NCI-H510A (cell line): Measurements from ENCODE around the gene EIF2A.
"Not testable (repeated sequence)": the region's sequence is repeated elsewhere in the genome, so short reads cannot be mapped to it uniquely, and the experiment has no call there.

ENCODE experiments used
- DNase-seq: peaks from one replicate; lab custom pipeline; 2025; lab: John Stamatoyannopoulos, UW

Gene EIF2A

GRCh38 chr3:150546226-150547044, at the start of gene EIF2A, which contains the start of gene SERP1:
Gene EIF2A (plus strand): TSS chr3:150546787. CDS start chr3:150546803, 16 bp downstream.
Gene SERP1 (minus strand): TSS chr3:150546496. CDS start chr3:150546135, 361 bp downstream.
- peak; percentile 97 for DNase-seq

GRCh38 chr3:150497956-150498355, 48.6 kb upstream of the EIF2A start:
- no peak for DNase-seq

DNA sequence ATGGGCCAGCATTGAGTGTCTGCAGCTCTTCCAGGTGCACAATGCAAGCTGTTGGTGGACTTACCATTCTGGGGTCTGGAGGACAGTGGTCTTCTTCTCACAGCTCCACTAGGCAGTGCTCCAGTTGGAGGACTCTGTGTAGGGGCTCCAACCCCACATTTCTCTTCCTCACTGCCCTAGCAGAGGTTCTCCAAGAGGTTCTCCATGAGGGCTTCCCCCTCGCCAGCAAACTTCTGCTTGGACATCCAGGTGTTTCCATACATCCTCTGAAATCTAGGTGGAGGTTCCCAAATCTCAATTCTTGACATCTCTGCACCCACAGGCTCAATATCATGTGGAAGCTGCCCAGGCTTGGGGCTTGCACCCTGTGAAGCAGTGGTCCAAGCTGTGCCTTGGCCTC, 45.6 kb upstream of the EIF2A start:
- not testable (repeated sequence) for DNase-seq

DNA sequence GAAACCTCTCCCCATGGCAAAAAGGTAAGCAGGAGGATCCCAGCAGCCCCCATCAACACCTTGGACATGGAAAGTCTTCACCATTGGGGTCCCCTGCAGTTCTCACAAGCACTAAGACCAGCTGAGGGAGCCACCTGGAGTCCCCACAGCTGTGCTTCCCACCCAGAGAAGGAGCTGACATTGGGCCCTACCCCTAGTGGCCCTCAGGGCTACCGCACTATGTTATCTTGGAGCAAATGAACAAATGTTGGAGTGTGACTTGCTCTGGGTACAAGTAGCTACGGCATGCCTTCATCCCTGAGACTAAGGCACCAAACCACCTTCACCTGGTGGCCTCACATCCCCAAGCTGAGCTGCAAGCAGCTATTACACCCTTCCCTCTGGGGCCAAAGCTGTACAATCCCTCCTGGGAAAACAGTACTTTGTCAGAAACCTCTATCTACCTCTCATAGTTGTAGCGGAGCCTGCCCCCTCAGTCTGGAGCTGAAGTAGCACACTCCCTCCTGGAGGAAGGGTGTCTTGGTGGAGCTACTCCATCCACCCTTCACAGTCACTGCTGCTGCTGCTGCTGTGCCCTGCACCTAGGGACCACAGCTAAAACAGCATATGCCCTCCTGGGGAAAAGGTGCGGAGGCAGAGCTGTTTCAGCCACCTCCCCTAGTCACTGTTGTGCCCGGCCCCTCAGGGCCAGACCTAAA, 43.0 kb upstream of the EIF2A start:
- DNase-seq: no peak

- DNase-seq: no peak
Measured at GRCh38 chr3:150504483-150504882, 42.1 kb upstream of the EIF2A start.

GRCh38 chr3:150508401-150508800, 38.2 kb upstream of the EIF2A start:
- DNase-seq: no peak

- DNase-seq: no peak
Measured at GRCh38 chr3:150509780-150510179, 36.8 kb upstream of the EIF2A start.

- no peak for DNase-seq
Measured at GRCh38 chr3:150511122-150511821, 35.3 kb upstream of the EIF2A start.

DNA sequence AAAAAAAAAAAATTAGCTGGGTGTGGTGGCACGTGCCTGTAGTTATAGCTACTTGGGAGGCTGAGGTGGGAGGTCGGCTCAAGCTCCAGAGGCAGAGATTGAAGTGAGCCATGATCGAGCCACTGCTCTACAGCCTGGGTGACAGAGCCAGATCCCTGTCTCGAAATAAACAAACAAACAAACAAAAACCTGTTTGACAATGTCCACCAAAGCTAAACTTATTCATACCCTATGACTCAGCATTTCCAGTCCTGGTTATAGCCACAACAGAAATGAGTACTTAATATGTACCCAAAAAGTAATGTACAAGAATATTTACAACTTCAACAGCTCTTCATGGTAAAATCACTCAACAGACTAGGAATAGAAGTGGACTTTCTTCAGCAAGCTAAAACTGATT, 31.4 kb upstream of the EIF2A start:
- DNase-seq: no peak

GRCh38 chr3:150519026-150519425, 27.6 kb upstream of the EIF2A start:
- no peak for DNase-seq

DNA sequence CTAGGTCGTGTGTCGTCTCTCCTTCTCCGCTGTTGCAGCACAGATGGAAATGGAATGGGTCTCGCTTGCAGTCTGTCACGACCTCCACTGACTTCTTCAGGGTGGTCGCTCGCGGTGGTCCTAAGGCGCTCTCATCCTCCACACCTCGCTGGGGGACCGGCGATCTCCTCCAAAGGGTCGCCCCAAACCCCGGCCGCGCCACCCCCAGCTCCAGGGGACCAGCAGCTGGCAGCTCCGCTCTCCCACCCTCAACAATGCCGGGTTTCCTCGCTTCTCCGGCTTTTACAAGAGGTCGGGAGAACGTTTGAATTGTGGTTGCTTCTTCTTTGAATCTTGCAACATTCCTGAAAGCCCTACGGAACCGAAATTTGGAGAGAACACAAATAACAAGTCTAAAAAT, 26.2 kb upstream of the EIF2A start:
- DNase-seq: no peak

DNA sequence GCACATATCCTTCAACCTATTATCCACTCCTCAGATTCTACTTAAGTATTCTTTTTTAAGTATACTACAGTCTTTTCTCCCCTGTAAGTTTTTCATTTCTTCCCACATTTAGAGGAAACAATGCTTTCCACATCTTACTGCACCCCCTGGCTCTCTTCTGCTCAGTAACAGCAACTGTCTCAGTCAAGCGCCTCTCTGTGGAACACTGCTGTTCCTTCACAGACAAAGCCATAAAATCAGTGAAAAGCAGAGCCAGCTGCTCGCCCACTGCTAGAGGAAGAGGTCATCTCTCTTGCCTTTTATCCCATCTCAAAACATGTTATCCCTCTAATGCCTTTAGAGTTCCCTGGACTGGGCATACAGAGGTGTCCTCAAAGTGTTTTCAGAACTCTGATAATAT, 25.1 kb upstream of the EIF2A start:
- DNase-seq: no peak

GRCh38 chr3:150523538-150523937, 23.0 kb upstream of the EIF2A start:
- DNase-seq: no peak

DNA sequence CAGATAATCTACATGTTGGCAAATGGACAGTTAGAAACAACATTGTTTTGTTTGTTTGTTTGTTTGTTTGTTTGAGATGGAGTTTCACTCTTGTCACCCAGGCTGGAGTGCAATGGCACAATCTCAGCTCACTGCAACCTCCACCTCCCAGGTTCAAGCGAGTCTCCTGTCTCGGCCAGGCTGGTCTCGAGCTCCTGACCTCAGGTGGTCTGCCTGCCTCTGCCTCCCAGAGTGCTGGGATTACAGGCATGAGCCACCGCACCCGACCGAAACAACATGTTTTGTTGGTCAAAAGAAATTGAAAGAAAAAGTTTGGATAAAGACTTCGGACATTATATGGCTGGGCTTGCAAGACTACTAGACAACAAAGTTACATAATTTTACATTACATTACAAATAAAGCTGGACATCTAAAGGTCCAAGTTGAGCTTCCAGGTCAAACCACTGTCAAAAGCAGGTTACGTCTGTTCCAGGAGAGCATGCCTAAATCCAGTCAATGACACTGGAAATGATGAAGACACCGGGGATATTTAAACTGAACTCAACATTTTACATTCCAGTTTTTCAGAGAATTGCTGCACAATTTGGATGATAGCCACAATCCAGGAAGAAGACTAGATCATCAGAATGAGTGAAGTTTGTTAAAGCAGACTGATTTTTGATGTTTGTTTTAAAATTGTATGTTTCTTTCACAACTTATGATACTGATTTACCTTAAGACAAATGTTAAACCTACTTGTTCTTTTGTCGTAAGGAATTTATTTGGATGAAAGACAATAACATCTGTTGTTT, 18.9 kb upstream of the EIF2A start:
- DNase-seq: no peak

DNA sequence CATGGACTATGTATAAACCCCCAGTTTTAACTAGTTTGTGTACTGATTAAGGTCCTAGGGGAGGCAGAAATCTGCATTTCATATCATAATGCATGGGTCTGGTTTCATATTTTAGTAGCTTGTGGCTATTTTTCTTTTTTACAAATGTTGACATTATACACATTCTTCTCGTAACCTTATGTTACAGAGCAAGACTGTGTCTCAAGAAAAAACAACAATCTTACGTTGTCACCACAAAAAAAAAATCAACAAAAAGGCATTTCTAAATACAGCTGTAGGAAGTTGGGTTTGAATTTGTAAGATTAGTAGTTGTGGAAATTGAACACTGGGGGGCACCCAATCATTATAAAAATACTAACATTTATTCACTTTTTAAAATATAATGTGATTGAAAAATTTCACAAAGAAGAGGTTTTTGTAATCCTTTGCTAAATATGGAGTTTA, 18.2 kb upstream of the EIF2A start:
- DNase-seq: no peak

DNA sequence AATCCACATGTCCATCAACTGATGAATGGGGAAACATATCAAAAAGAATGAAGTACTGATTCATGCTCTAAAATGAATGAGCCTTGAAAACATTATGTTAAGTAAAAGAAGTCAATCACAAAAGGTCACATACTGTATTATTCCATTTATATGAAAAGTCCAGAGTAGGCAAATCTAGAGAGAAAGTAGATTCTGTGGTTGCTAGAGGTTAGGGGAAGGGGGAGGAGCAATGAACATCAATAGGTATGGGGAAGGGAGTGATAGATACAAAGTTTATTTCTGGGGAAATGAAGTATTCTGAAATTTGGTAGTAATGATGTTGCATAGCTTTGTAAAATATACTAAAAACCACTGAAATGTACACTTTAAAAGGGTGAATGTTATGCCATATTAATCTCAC, 14.8 kb upstream of the EIF2A start:
- DNase-seq: no peak

GRCh38 chr3:150535204-150535603, 11.4 kb upstream of the EIF2A start:
- DNase-seq: peak; percentile 50

- DNase-seq: no peak
Measured at GRCh38 chr3:150538324-150539208, 8.0 kb upstream of the EIF2A start.

DNA sequence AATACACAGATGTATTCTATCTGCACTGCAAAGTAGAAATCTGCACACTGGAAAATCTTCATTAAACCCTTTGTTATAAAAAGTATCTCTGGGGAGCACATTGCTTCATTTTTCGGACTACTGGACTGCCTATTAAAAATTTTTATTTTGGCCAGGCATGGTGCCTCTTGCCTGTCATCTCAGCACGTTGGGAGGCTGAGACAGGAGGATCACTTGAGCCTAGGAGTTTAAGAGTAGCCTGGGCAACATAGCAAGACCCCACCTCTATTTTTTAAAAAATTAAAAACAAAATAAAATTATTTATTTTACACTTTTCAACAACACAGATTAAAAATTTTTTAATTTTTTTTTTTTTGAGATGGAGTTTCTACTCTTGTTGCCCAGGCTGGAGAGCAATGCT, 6.3 kb upstream of the EIF2A start:
- DNase-seq: no peak

- DNase-seq: no peak
Measured at GRCh38 chr3:150540991-150541390, 5.6 kb upstream of the EIF2A start.

- DNase-seq: no peak
Measured at GRCh38 chr3:150543128-150543527, 3.5 kb upstream of the EIF2A start.
